IPS DF 6.9 (cell line): ENCODE data around the gene RNASET2.
"Not testable (repeated sequence)": the region's sequence is repeated elsewhere in the genome, so short reads cannot be mapped to it uniquely, and the experiment has no call there.

Source experiments
- DNase-seq: peaks from one replicate; pipeline ENCODE4 v3.0.0-alpha.2; 2013; ENCODE audit warnings: low read depth, low spot score
- H3K27ac ChIP-seq: one replicate; pipeline ENCODE4 v1.5.1; 2013; ENCODE audit warnings: low read length, control low read depth
- H3K27me3 ChIP-seq: 2 replicates; pipeline ENCODE4 v1.6.1; 2013; ENCODE audit warnings: mild to moderate bottlenecking, low read length; ENCODE audit not compliant: control insufficient read depth, insufficient read depth
- H3K36me3 ChIP-seq: 2 replicates; pipeline ENCODE4 v1.6.1; 2013; ENCODE audit warnings: low read length; ENCODE audit not compliant: control insufficient read depth, insufficient read depth
- H3K4me1 ChIP-seq: 2 replicates; pipeline ENCODE4 v1.6.1; 2013; ENCODE audit warnings: low read length; ENCODE audit not compliant: control insufficient read depth, insufficient read depth
- H3K4me3 ChIP-seq: 2 replicates; pipeline ENCODE4 v1.5.1; 2013; ENCODE audit warnings: mild to moderate bottlenecking, low read length
- H3K9me3 ChIP-seq: 2 replicates; pipeline ENCODE4 v1.6.1; 2013; ENCODE audit warnings: low read length, inconsistent platforms; ENCODE audit not compliant: control insufficient read depth, insufficient read depth
- WGBS: extraction: QIAGEN DNeasy Blood & Tissue Kit; methylation state at CpG from one replicate; pipeline ENCODE4 v1.1.7; 2013; ENCODE audit warnings: mixed read lengths, missing lambda C conversion rate; ENCODE audit not compliant: insufficient read length, insufficient coverage; 5-methylcytosine and 5-hydroxymethylcytosine counted together

RNASET2 gene

DNA sequence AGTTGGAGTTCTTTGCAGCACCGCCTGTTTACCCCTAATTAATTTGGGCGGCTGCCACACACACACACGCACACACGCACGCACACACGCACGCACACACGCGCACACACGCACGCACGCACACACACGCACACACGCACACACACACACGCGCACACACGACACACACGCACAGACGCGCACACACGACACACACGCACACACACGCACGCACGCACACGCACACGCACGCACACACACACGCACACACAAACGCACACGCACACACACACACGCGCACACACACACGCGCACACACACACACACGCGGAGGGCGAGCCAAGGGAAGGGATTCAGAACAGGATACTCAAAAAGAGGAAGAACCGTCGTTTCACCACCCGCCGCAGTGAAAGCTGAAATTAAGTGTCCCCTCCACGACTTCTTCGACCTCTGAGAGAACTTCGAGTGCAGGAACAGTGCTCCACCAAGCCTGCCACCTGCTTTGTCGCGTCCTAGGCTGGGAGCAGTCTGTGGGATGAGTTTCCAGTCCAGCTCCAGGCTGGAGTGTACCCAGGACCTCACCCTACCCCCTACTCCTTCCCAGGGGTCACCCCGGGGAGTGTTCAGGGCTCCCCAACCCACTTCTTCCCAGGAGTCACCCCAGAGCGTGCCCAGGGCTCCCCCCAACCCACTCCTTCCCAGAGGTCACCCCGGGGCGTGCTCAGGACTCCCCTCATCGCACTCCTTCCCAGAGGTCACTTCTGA, 1.1 kb downstream of the RNASET2 start:
- peak overlapping the region; percentile 75; the same call in 1 of the 2 replicates for H3K4me3 ChIP-seq
- WGBS = no CpG with 5 or more reads among the region's 52 CpGs
- H3K36me3 ChIP-seq = no peaks in the 10 kb centered on the region
- H3K4me1 ChIP-seq = peaks cover 6% of the 10 kb centered on the region; the same call in 1 of the 2 replicates
- no peak overlapping the region for H3K27ac ChIP-seq
- H3K27me3 ChIP-seq = no peaks in the 10 kb centered on the region
- no peaks in the 10 kb centered on the region for H3K9me3 ChIP-seq
- no peak for DNase-seq

DNA sequence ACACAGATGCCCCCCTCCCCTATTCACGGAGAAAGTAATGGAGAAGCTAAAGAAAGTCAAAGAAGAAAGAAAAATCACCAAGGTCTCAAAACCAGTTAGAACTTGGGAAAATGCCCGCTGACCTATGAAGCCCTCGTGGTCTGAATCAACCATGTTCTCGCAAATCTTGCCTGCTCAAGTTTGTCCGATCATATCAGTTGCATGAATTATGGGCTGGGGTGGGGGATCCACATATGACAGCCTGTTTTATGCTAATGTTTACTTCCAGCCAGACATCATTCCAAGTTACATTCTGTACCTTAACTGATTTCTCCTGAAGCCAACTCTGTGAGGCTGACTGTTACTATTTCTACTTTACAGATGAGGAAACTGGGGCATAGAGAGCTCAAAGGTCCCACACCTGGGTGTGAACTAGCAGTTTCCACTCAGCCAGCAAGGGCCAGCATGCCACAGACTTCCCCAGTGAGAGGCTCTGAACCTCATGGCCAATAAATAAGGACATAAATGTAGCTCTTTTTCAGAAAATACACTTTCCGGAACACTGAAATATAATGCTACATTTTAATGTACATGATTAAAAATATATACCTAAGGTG, 2.1 kb downstream of the RNASET2 start:
- no peak for DNase-seq
- Histone ChIP-seq H3K4me1 (peaks cover 6% of the 10 kb centered on the region; the same call in 1 of the 2 replicates), H3K27me3 (no peaks in the 10 kb centered on the region), H3K27ac (no peak overlapping the region), H3K36me3 (no peaks in the 10 kb centered on the region), H3K9me3 (no peaks in the 10 kb centered on the region), H3K4me3 (no peak overlapping the region)
- WGBS = no CpG with 5 or more reads among the region's 6 CpGs

DNA sequence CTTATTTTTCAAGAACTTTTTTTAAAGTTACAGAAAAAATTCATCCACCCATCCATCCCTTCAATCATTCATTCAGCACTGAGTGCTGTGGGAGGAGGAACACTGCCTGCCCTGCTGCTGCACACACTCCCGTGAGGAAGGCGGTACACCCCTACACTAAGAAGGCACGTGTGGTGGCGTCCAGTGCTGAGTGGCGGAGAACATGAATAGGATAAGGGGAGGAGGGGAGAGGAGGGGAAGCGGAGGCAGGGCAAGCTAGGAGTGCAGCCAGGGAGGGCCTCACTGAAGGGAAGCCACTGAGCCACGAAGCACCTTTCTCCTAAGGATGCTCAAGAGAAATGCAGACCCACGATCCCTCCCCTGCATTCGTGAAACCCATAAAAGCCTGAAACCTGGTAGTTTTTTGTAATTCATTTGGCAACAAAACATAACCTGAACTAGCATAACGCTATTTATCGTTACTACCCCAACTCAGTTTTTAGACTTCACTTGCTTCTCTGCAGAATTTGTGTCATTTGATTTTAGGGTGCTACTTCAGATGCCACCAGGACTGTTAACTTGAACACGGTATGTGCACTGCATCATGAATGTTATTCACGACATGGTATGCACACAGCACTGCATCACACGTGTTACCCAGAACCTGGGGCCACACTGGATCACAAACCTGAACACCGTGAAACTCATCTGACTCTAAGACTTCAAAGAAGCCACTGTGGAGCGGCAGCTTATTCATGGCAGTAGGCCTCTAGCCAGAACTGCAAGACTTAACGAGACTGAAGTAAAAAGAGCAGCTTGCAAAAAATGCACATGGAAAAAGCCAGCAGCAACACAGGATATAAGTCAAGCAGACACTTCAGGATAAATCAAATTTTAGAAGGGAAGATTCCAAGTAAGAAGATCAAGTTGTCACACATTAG, 3.5 kb downstream of the RNASET2 start:
- no peaks in the 10 kb centered on the region for H3K9me3 ChIP-seq
- WGBS = no CpG with 5 or more reads among the region's 17 CpGs
- H3K4me1 ChIP-seq = peaks cover 6% of the 10 kb centered on the region; the same call in 1 of the 2 replicates
- DNase-seq = no peak
- no peak overlapping the region for H3K4me3 ChIP-seq
- no peaks in the 10 kb centered on the region for H3K27me3 ChIP-seq
- no peaks in the 10 kb centered on the region for H3K36me3 ChIP-seq
- no peak overlapping the region for H3K27ac ChIP-seq

DNA sequence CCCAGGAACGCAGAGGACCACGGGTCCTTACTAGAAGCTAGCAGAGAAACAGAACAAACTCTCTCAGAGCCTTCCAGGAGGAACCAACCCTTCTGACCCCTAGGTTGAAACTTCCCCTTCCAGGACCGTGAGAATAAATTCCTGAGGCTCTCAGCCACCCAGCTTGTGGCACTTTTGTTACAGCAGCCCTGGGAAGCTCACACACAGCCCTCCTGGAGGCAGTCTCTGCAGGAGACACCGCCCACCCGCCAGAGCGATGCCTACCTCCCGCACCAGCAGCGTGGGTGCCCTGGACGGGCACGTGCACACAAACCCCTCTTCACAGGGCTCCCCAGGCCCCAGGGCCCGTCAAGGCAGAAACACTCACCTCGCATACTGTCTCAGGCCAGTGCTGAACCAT, 4.2 kb downstream of the RNASET2 start:
- no peaks in the 10 kb centered on the region for H3K36me3 ChIP-seq
- DNase-seq = no peak
- H3K27me3 ChIP-seq = no peaks in the 10 kb centered on the region
- no peaks in the 10 kb centered on the region for H3K9me3 ChIP-seq
- peaks cover 4% of the 10 kb centered on the region; the same call in 1 of the 2 replicates for H3K4me1 ChIP-seq
- no CpG with 5 or more reads among the region's 12 CpGs for WGBS
- H3K4me3 ChIP-seq = no peak overlapping the region
- H3K27ac ChIP-seq = no peak overlapping the region

DNA sequence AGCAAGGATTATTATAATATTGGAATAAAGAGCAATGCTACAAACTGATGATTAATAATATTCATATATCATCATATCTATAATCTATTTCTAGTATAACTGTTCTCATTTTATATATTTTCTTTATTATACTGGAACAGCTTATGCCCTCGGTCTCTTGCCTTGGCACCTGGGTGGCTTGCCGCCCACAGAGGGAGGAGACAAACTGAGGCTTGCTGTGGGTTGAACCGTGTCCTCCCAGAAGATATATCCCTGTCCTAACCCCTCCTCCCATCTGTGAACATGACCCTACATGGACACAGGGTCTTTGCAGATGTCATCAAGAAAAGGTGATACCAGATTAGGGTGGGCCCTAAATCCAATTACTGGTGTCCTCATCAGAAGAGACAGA, 4.7 kb downstream of the RNASET2 start:
- peaks cover 4% of the 10 kb centered on the region; the same call in 1 of the 2 replicates for H3K4me1 ChIP-seq
- no peaks in the 10 kb centered on the region for H3K27me3 ChIP-seq
- no peaks in the 10 kb centered on the region for H3K36me3 ChIP-seq
- H3K4me3 ChIP-seq = no peak overlapping the region
- WGBS = no CpG with 5 or more reads among the region's 3 CpGs
- H3K9me3 ChIP-seq = no peaks in the 10 kb centered on the region
- DNase-seq = no peak
- no peak overlapping the region for H3K27ac ChIP-seq

- not testable (repeated sequence) for H3K27ac ChIP-seq, H3K36me3 ChIP-seq, DNase-seq, H3K9me3 ChIP-seq, H3K4me3 ChIP-seq, H3K4me1 ChIP-seq, H3K27me3 ChIP-seq
- no CpG with 5 or more reads among the region's 17 CpGs for WGBS
Observed at GRCh38 chr6:166950892-166951669, 5.3 kb downstream of the RNASET2 start.

DNA sequence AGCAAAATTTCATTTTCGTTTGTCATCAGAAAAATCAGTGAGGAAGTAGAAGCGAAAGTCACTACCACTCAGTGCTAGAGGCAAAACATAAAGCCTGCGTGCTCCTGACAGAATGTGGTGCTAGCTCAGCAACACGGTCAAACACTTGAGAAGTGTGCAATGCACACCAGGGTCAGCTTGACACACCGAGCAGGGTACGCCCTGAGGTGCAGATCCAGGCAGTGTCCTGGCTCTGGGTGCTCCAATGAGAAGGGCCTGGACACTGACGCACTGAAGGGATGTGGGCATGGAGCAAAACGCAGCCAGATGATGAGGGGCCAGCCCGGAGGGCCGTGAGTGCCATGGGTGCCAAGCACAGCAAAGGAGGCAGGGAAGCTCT, 5.9 kb downstream of the RNASET2 start:
- Histone ChIP-seq H3K36me3 (no peaks in the 10 kb centered on the region), H3K4me1 (peaks cover 4% of the 10 kb centered on the region; the same call in 1 of the 2 replicates), H3K27me3 (no peaks in the 10 kb centered on the region), H3K9me3 (no peaks in the 10 kb centered on the region), H3K27ac (no peak overlapping the region), H3K4me3 (no peak overlapping the region)
- no peak for DNase-seq
- no CpG with 5 or more reads among the region's 10 CpGs for WGBS

DNA sequence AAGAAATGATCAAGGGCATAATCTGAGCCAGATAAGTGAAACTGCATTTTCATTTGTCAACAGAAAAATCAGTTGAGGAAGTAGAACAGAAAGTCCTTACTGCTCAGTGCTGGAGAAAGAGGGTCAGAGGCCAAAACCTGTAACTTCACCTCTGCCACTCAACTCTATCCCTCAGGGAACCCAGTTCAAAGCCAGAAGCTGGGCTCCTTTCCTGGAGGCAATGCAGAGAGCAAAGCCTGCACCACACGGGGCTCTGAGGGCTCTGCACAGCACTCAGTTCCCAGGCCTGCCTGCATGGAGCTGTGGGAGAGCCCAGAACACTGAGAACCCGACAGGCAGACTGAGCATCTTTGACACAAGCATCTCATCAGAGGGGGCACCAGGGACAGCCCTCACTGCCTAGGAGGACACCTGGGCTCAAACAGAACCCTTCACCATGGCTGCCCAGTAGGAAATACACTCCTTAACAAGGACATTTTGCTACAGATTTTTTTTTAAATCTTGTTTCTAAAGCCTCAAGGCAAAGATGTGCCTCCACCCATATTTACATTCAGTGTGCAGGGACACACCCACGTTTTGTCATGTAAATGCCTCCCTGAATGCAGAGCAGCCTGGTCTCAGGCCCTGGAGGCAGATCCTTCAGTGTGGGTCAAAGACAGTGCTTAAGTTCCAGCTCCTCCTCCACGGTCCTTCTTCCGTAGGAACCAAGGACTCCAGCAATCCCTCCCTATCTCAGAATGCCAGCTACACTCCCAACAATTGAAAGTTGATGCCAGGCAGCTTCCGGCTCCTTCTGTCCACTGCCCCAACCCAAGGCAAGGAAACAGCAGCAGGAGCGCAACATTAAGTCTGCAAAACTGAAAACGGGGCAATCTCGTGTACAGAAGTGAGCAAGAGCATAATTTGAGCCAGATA, 6.6 kb downstream of the RNASET2 start:
- no CpG with 5 or more reads among the region's 9 CpGs for WGBS
- peaks cover 2% of the 10 kb centered on the region; the same call in 1 of the 2 replicates for H3K4me1 ChIP-seq
- H3K27ac ChIP-seq = no peak overlapping the region
- no peak for DNase-seq
- H3K9me3 ChIP-seq = no peaks in the 10 kb centered on the region
- 0 out of 2 replicates have a peak, but pooled peaks cover 3% of the 10 kb centered on the region for H3K36me3 ChIP-seq
- no peak overlapping the region for H3K4me3 ChIP-seq
- H3K27me3 ChIP-seq = no peaks in the 10 kb centered on the region

DNA sequence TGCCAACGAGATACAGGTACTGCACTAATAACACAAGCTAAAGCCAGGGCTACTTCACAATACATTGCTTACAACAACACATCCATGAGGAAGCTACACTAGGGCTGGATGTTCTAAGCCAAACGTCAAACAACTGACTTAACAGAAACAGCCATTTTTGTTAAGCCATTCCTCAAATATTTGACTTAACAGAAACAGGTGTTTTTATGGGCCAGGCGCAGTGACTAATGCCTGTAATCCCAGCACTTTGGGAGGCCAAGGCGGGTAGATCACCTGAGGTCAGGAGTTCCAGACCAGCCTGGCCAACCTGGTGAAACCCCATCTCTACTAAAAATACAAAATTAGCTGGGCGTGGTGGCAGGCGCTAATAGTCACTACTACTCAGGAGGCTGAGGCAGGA, 7.6 kb downstream of the RNASET2 start:
- H3K36me3 ChIP-seq, H3K27me3 ChIP-seq, H3K27ac ChIP-seq, H3K9me3 ChIP-seq, DNase-seq, H3K4me1 ChIP-seq, H3K4me3 ChIP-seq: not testable (repeated sequence)
- WGBS = no CpG with 5 or more reads among the region's 6 CpGs
